GM19238 (cell line): ENCODE data around the gene FAM193B.

ENCODE experiments used
- DNase-seq: peaks from one replicate; pipeline ENCODE4 v3.0.0; 2011; ENCODE audit warnings: low spot score; ENCODE audit not compliant: insufficient read length

Gene FAM193B

GRCh38 chr5:177501874-177502678 lies 52.3 kb downstream of the FAM193B start:
- peak; percentile 63 for DNase-seq

- peak; percentile 80 for DNase-seq
These were observed 53.5 kb downstream of the FAM193B start for GRCh38 chr5:177500685-177501522.

GRCh38 chr5:177499842-177500241 lies 54.5 kb downstream of the FAM193B start:
- DNase-seq, result no peak

GRCh38 chr5:177498013-177498787 lies 56.2 kb downstream of the FAM193B start:
- DNase-seq, result no peak

- peak; percentile 95 for DNase-seq
These were observed 56.9 kb downstream of the FAM193B start, which contains the start of gene PDLIM7 for GRCh38 chr5:177497292-177498012. Gene PDLIM7 (minus strand): TSS chr5:177497604. CDS start chr5:177496512, 1,092 bp downstream.

- no peak for DNase-seq
These were observed 57.6 kb downstream of the FAM193B start for GRCh38 chr5:177496727-177497291.

GRCh38 chr5:177496070-177496726 lies 58.2 kb downstream of the FAM193B start:
- no peak for DNase-seq

GRCh38 chr5:177495243-177496060 lies 58.9 kb downstream of the FAM193B start:
- no peak for DNase-seq

GRCh38 chr5:177494346-177495195 lies 59.8 kb downstream of the FAM193B start:
- DNase-seq, result no peak

- no peak for DNase-seq
These were observed 60.5 kb downstream of the FAM193B start for GRCh38 chr5:177493795-177494345.

GRCh38 chr5:177492841-177493240 lies 61.5 kb downstream of the FAM193B start:
- no peak for DNase-seq

GRCh38 chr5:177491983-177492746 lies 62.2 kb downstream of the FAM193B start:
- DNase-seq, result no peak

- DNase-seq, result no peak
These were observed 62.9 kb downstream of the FAM193B start for GRCh38 chr5:177491429-177491945.

GRCh38 chr5:177490992-177491391 lies 63.4 kb downstream of the FAM193B start:
- DNase-seq, result no peak

- DNase-seq, result no peak
These were observed 63.9 kb downstream of the FAM193B start for GRCh38 chr5:177490311-177490991.

- no peak for DNase-seq
These were observed 65.1 kb downstream of the FAM193B start for GRCh38 chr5:177489119-177489716.
